ENCODE results near the gene CLIC5.

CLIC5 gene

GRCh38 chr6:45881705-45882467, 133.8 kb downstream of the CLIC5 start:
- no peak for DNase-seq

- DNase-seq, result no peak
Measured at GRCh38 chr6:45880676-45881075, 135.0 kb downstream of the CLIC5 start.

DNA sequence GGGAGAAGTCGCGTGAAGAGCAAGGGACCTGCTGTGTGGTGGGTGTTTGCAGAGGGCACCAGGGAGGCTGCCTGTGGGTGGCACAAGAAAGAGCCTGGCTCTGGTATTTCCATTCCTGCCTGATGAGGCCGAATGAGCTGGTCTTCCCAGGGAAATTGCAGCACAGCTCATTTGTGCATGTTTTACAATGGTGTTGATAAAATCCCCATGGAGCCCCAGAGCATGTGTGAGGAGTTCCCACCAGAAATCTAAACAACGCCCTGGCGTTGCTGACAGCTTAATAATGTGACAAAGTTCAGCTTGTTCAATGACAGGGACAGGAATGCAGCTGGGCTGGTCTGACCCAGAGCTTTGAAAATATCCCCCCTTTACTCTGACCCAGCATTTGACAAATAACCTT, 135.5 kb downstream of the CLIC5 start:
- DNase-seq, result no peak

- no peak for DNase-seq
Measured at GRCh38 chr6:45877970-45878590, 137.6 kb downstream of the CLIC5 start.

DNA sequence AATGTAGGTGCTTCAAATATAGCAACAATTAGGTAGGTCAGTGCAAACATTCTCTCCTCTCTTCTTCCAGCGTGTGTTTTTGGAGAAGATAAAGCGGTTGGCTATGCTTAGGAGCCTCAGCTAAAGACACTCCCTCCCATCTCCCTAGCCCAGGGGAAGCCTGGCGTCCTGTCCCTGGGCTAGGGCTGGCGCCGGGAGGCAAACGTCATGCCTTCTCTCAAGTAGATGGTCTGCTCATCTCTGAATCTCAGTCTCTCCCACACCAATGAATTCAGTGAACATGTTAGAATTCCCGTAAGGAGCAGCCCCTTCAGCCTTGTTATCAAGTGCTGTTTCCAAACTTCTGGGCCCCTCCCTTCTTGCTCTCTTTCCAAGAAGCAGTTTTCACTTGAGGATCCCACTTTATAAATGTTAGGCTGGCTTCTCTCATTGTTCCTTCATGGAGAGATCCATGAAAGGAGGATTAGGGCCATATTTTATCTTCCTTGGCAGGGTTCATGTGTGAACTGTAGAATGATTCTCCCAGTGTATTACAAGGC, 142.8 kb downstream of the CLIC5 start:
- DNase-seq, result no peak

DNA sequence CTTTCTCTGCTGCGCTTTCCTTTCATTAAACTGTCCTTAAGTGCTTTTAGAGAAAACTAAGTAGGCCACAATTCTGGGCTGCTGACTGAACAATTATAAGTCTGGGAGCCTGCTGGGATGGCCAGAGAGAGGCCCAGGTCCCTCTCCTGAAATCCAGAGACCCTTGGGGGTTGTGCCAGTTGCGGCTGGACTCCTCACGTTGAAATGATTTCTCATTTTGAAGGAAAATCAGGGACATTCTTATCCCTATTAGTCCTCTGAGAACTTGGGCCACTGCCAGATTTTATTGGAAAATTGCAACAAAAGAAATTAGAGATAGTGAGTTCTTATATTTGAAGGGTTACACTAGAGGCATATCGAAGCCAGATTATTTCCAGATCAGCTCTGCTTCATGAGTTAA, 145.1 kb downstream of the CLIC5 start:
- DNase-seq, result no peak

DNA sequence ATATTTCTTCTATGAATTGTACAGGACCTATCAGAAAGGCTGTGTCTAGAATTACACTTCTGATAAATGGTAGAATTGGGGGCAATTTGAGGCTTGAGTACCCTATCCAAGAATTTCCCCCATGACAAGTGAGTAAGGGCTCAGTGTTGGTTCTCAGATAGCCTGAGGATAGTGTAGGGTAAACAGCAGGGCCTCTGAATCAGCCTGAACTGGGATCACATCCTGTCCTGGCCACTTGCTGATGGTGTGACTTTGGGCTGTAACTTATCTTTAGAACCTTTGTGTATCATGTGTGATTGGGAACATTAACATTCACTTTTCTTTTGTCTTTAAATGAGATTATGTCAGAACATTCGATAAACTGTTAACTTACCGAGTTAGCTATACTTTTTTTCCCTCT, 151.0 kb downstream of the CLIC5 start:
- DNase-seq, result no peak

DNA sequence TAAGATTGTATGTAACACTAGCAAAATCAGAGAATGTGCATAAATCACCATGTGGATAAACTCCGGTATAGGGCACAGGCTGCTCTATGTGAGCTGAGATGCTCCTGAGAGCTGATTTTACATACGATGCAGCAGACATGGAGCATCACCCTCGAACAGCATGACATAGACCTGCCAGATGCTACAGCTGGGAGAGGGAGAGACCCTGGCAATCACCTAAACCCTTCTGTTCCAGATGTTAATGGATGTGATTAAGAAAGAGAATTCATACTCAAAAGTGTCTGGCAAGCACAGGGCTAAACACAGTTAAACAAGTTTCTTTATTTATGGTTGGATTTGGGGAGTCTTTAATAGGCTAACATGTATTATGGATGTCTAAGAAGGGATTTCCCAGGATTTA, 157.0 kb downstream of the CLIC5 start:
- no peak for DNase-seq

- DNase-seq, result no peak
Measured at GRCh38 chr6:45857827-45858226, 157.8 kb downstream of the CLIC5 start.

GRCh38 chr6:45855642-45856394, 159.8 kb downstream of the CLIC5 start:
- DNase-seq, result no peak

GRCh38 chr6:45854149-45854742, 161.4 kb downstream of the CLIC5 start:
- no peak for DNase-seq

DNA sequence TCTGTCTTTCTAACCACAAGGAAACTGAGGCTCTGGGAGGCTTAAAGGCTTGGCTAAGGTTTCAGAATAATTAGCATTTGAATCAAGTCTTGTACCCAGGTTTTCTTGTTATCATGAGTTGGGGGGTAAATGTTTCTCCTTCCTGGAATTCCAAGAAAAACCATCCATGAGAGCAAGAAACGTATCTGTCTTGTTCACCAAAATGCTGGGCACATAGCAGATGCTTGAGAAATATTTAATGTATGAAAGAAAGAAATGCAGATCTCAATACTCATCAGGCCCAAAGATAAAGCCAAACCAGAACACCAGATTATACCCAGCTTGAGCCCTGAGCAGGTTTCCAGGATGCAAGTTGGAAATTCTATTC, 164.6 kb downstream of the CLIC5 start:
- no peak for DNase-seq

- DNase-seq, result no peak
Measured at GRCh38 chr6:45850378-45851033, 165.2 kb downstream of the CLIC5 start.

DNA sequence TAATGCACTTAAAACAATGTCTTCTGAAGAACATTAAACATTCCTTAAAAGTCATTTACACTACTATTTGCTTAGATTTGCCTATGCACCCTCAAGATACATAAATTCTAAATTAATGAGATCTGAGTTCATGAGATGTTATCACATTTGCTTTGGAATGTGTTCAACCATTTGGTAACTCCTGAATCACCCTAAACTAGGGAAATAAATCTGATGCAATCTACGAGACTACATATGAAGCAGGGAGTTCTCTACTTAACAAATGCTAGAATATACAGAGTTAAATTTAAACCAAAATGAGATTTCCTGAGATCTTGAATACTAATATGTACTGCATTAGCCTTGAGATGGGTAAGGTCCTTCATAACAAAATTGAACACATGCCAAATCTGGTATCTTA, 170.1 kb downstream of the CLIC5 start:
- DNase-seq, result no peak

DNA sequence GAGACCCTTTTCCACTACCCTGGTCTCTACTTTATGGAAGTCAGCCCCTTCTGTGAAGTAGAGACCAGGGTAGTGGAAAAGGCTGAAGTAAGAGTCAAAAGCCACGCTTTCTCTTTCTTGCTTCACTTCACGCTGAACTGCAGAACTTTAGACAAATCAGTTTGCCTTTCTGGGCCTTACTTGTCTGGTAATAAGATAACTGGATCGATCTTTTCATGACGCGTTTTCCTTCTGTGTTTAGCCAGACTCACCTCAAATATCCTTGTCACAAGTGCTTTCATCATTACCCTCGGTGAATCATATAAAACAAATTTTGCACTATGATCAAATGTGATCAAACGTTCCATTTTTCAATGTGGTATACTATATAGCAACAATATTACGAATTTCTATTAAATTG, 170.7 kb downstream of the CLIC5 start:
- DNase-seq, result no peak

GRCh38 chr6:45843848-45844521, 171.7 kb downstream of the CLIC5 start:
- no peak for DNase-seq

- no peak for DNase-seq
Measured at GRCh38 chr6:45841062-45841461, 174.6 kb downstream of the CLIC5 start.

GRCh38 chr6:45838996-45839395, 176.7 kb downstream of the CLIC5 start:
- no peak for DNase-seq

DNA sequence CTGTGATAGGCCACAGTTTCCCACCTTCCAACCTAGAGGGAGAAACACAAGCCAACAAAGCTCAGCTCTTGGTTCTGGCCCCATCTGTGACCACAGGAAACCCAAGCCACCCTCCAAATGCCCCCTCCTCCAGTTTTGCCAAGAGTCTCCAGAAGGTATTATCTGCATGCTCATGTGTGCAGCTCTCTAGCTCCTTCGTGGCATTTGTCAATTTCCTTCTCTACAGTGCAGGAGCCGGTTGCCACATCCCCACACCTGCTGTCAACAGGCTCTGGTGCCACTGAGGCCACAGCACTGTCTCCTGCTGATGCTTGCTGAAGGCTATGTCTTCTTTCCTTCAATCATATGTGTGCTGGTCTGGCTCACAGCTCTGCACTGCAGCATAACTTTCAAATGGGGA, 177.2 kb downstream of the CLIC5 start:
- DNase-seq, result no peak

- DNase-seq, result no peak
Measured at GRCh38 chr6:45837541-45838200, 178.0 kb downstream of the CLIC5 start.

DNA sequence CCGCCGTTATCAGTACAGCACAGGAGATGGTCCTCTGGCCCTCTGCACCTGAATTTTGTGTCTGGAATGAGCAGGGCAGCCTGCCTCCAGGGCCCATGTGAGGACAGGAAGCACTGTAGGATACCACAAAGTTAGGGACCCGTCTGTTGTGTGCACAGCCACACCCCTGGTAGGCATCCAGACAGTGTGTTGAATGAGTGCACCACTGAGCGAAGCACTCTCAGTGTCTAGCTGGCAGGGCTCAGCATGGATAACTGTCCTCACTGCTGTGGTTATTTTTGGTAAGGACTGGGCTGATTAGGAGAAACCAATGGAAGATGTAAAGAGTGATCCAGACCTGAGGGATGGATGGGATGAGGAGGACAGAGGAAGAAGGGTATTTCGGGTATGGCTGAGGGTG, 178.7 kb downstream of the CLIC5 start:
- DNase-seq, result no peak

- no peak for DNase-seq
Measured at GRCh38 chr6:45836438-45836824, 179.2 kb downstream of the CLIC5 start.
